ENCODE results near the gene GAB3. TPM values are rescaled to one million over a fixed set of nuclear protein-coding genes. Genes with fewer than 3 reads are reported as not detected.

Gene GAB3
- total and polyA plus RNA-seq, 9 of the 15 experiments (the other 6 are each of a cell fraction or from before 2014, with no cell fraction given) = 16.1 to 31.4 (median 20.2) TPM

- no peak for TF ChIP-seq KLF13 (tag; IDR thresholded peaks at IDR 0.05; ENCODE audit: borderline replicate concordance, low read depth)
- TF ChIP-seq CBX5 (IDR thresholded peaks at IDR 0.05; ENCODE audit: borderline replicate concordance, low read depth) = no peak
- TF ChIP-seq ZNF551 (CRISPR knock-in tag; IDR thresholded peaks at IDR 0.05) = no peak
- TF ChIP-seq AFF4 (CRISPR knock-in tag; IDR thresholded peaks at IDR 0.05) = no peak
- TF ChIP-seq ZBTB12 (CRISPR knock-in tag; IDR thresholded peaks at IDR 0.05) = no peak
- no peak for TF ChIP-seq ZFP36 (IDR thresholded peaks at IDR 0.05; ENCODE audit: low read depth, low read length, partially characterized antibody)
- peak; percentile 76 for TF ChIP-seq SUPT5H (IDR thresholded peaks at IDR 0.05)
- TF ChIP-seq ARID3A (IDR thresholded peaks at IDR 0.05; ENCODE audit: borderline replicate concordance, low read depth, low read length) = no peak
- TF ChIP-seq NFYB (IDR thresholded peaks at IDR 0.05; ENCODE audit: extremely low read depth, insufficient read length) = peak; percentile 80
- TF ChIP-seq BRD9 (IDR thresholded peaks at IDR 0.05; ENCODE audit: low read depth, partially characterized antibody) = peak; percentile 40
- TF ChIP-seq NCOR1 (IDR thresholded peaks at IDR 0.05) = peak; percentile 52
- peak; percentile 74 for TF ChIP-seq ZNF589 (CRISPR knock-in tag; IDR thresholded peaks at IDR 0.05; ENCODE audit: low read depth)
- 0 out of 6 replicates have a peak, but pooled peaks of 1 of the 3 experiments have one; percentile 5 for TF ChIP-seq CTCF (IDR thresholded peaks at IDR 0.05 in 2 of 3, conservative IDR thresholded peaks at IDR 0.05 in 1 of 3; ENCODE audit: insufficient read depth in 2 of 3, low read depth in 1 of 3, low read length in 3 of 3)
- TF ChIP-seq PRDM10 (IDR thresholded peaks at IDR 0.05; ENCODE audit: partially characterized antibody) = peak; percentile 80
Measured at GRCh38 chrX:154761977-154762536, 11.2 kb upstream of the GAB3 start (continued).

Measured in K562 (cell line).